ENCODE results near the gene PGAP1.

PGAP1 gene

DNA sequence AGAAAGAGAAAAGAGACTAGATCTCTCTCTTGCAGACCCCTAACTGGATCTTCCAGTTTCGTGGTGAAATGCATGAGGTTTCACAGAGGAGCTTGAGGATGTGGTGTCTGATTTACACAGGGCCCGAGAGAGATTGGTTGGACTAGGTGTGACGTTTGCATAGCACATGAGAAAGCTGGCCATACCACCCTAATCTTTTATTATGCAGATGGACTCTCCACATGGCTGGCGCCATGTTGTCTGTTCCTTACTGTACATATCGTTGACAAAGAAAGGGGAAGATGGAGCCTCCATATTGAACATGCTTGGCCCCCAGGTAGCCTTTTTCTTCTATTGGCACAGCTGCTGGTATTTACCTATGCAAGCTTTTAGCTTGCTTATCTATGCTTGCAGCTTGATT, 27.5 kb upstream of the PGAP1 start:
- Histone ChIP-seq H3K4ac (ENCODE audit: low read length) (no peak overlapping the region), H3K27me3 (ENCODE audit: control insufficient read depth in 3 of 3, insufficient read depth in 3 of 3, low read depth in 1 of 3, low read length in 3 of 3) (no peaks in the 10 kb centered on the region), H3K4me2 (ENCODE audit: insufficient read depth, low read length, poor library complexity, severe bottlenecking) (no peak overlapping the region), H4K8ac (ENCODE audit: low read depth, low read length) (no peak overlapping the region), H3K27ac (replicated peaks; ENCODE audit: low read length) (no peak overlapping the region), H3K4me3 (ENCODE audit: low read length in 2 of 2) (no peak overlapping the region), H3K4me1 (ENCODE audit: control insufficient read depth in 2 of 2, insufficient read depth in 1 of 2, low read depth in 1 of 2, low read length in 2 of 2) (peaks cover 0 to 9% of the 10 kb centered on the region in 2 donors), H3K18ac (ENCODE audit: low read length) (no peak overlapping the region), H2BK120ac (ENCODE audit: low read depth, low read length) (no peak overlapping the region), H3K79me1 (ENCODE audit: low read depth, low read length) (no peaks in the 10 kb centered on the region), H4K91ac (ENCODE audit: low read depth, low read length, poor library complexity) (no peak overlapping the region), H3K23ac (ENCODE audit: low read depth, low read length, poor library complexity) (no peak overlapping the region), H3K9me3 (replicated peaks in 1 of 2; ENCODE audit: control insufficient read depth in 2 of 2, insufficient read depth in 1 of 2, low read depth in 1 of 2, low read length in 2 of 2) (no peaks in the 10 kb centered on the region), H3K14ac (ENCODE audit: low read length) (no peak overlapping the region), H2AK5ac (ENCODE audit: low read depth, low read length) (no peak overlapping the region), H3K9ac (ENCODE audit: low read depth, low read length, poor library complexity) (no peak overlapping the region), H2AFZ (ENCODE audit: low read length) (peak overlapping the region; percentile 43), H2BK5ac (ENCODE audit: low read length) (no peak overlapping the region), H2BK15ac (ENCODE audit: low read length) (no peak overlapping the region), H3K36me3 (replicated peaks in 1 of 2; ENCODE audit: control insufficient read depth in 2 of 2, insufficient read depth in 2 of 2, low read length in 2 of 2) (no peaks in the 10 kb centered on the region), H2BK12ac (ENCODE audit: low read length) (no peak overlapping the region)
- WGBS, 2 donors (ENCODE audit: extremely low coverage in 2 of 2, insufficient read length in 2 of 2, insufficient replicate concordance in 1 of 2): no CpG with 5 or more reads among the region's 5 CpGs
- DNase-seq (ENCODE audit: low spot score): no peak

DNA sequence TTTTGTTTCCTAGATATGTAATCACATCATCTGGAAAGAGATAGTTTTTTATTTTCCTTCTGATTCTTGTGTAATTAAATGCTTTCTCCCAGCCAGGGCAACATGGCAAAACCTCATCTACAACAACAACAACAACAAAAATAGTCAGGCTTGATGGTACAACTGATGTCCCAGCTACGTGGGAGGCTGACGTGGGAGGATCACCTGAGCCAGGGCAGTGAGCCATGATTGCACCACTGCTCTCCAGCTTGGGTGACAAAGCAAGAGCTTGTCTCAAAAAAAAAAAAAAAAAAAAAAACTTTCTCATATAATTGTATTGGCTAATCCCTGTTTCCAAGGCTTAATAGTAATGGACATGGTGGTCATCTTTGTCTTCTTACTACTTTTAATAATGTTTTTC, 26.4 kb upstream of the PGAP1 start:
- H3K36me3 ChIP-seq (replicated peaks in 1 of 2; ENCODE audit: control insufficient read depth in 2 of 2, insufficient read depth in 2 of 2, low read length in 2 of 2): no peaks in the 10 kb centered on the region
- H3K4me3 ChIP-seq (ENCODE audit: low read length in 2 of 2): no peak overlapping the region
- H3K23ac ChIP-seq (ENCODE audit: low read depth, low read length, poor library complexity): no peak overlapping the region
- H4K91ac ChIP-seq (ENCODE audit: low read depth, low read length, poor library complexity): no peak overlapping the region
- no peak overlapping the region for H2BK12ac ChIP-seq (ENCODE audit: low read length)
- no peaks in the 10 kb centered on the region for H3K27me3 ChIP-seq (ENCODE audit: control insufficient read depth in 3 of 3, insufficient read depth in 3 of 3, low read depth in 1 of 3, low read length in 3 of 3)
- DNase-seq (ENCODE audit: low spot score): no peak
- H3K79me1 ChIP-seq (ENCODE audit: low read depth, low read length): no peaks in the 10 kb centered on the region
- no peak overlapping the region for H2BK15ac ChIP-seq (ENCODE audit: low read length)
- no peak overlapping the region for H2BK120ac ChIP-seq (ENCODE audit: low read depth, low read length)
- peaks cover 0 to 9% of the 10 kb centered on the region in 2 donors for H3K4me1 ChIP-seq (ENCODE audit: control insufficient read depth in 2 of 2, insufficient read depth in 1 of 2, low read depth in 1 of 2, low read length in 2 of 2)
- no peak overlapping the region for H3K9ac ChIP-seq (ENCODE audit: low read depth, low read length, poor library complexity)
- H2AFZ ChIP-seq (ENCODE audit: low read length): no peak overlapping the region
- H3K9me3 ChIP-seq (replicated peaks in 1 of 2; ENCODE audit: control insufficient read depth in 2 of 2, insufficient read depth in 1 of 2, low read depth in 1 of 2, low read length in 2 of 2): no peaks in the 10 kb centered on the region
- H3K18ac ChIP-seq (ENCODE audit: low read length): no peak overlapping the region
- no peak overlapping the region for H4K8ac ChIP-seq (ENCODE audit: low read depth, low read length)
- H3K27ac ChIP-seq (replicated peaks; ENCODE audit: low read length): no peak overlapping the region
- no CpG with 5 or more reads among the region's 2 CpGs for WGBS, 2 donors (ENCODE audit: extremely low coverage in 2 of 2, insufficient read length in 2 of 2, insufficient replicate concordance in 1 of 2)
- no peak overlapping the region for H3K4me2 ChIP-seq (ENCODE audit: insufficient read depth, low read length, poor library complexity, severe bottlenecking)
- H3K14ac ChIP-seq (ENCODE audit: low read length): no peak overlapping the region
- no peak overlapping the region for H2BK5ac ChIP-seq (ENCODE audit: low read length)
- H2AK5ac ChIP-seq (ENCODE audit: low read depth, low read length): no peak overlapping the region
- no peak overlapping the region for H3K4ac ChIP-seq (ENCODE audit: low read length)

DNA sequence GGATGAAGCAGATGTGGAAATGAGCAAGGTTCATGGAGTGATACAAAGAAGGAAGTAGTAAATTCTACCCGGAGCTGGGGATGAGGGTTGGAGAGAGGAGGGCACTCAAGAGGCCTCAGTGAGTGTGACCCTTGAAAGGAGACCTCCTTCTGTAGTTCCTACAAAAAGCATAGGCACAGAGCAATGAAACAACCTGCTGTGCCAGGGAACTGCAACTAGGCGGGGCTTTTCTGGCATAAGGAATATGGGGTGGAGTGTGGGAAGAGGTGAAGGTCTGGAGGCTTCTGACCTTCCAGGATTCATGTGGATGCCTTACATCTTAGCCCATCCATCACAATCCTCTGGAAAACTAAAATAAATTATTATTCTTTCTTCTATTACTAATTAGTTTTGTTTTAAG, 25.5 kb upstream of the PGAP1 start:
- Histone ChIP-seq H3K27me3 (ENCODE audit: control insufficient read depth in 3 of 3, insufficient read depth in 3 of 3, low read depth in 1 of 3, low read length in 3 of 3) (no peaks in the 10 kb centered on the region), H4K91ac (ENCODE audit: low read depth, low read length, poor library complexity) (no peak overlapping the region), H3K14ac (ENCODE audit: low read length) (no peak overlapping the region), H4K8ac (ENCODE audit: low read depth, low read length) (no peak overlapping the region), H3K9ac (ENCODE audit: low read depth, low read length, poor library complexity) (no peak overlapping the region), H3K79me1 (ENCODE audit: low read depth, low read length) (no peaks in the 10 kb centered on the region), H2BK15ac (ENCODE audit: low read length) (no peak overlapping the region), H3K4me1 (ENCODE audit: control insufficient read depth in 2 of 2, insufficient read depth in 1 of 2, low read depth in 1 of 2, low read length in 2 of 2) (peaks cover 0 to 9% of the 10 kb centered on the region in 2 donors), H2AK5ac (ENCODE audit: low read depth, low read length) (no peak overlapping the region), H3K4ac (ENCODE audit: low read length) (no peak overlapping the region), H2BK5ac (ENCODE audit: low read length) (no peak overlapping the region), H3K9me3 (replicated peaks in 1 of 2; ENCODE audit: control insufficient read depth in 2 of 2, insufficient read depth in 1 of 2, low read depth in 1 of 2, low read length in 2 of 2) (no peaks in the 10 kb centered on the region), H3K23ac (ENCODE audit: low read depth, low read length, poor library complexity) (no peak overlapping the region), H3K4me2 (ENCODE audit: insufficient read depth, low read length, poor library complexity, severe bottlenecking) (no peak overlapping the region), H3K18ac (ENCODE audit: low read length) (no peak overlapping the region), H3K4me3 (ENCODE audit: low read length in 2 of 2) (no peak overlapping the region), H3K27ac (replicated peaks; ENCODE audit: low read length) (no peak overlapping the region), H3K36me3 (replicated peaks in 1 of 2; ENCODE audit: control insufficient read depth in 2 of 2, insufficient read depth in 2 of 2, low read length in 2 of 2) (no peaks in the 10 kb centered on the region), H2BK120ac (ENCODE audit: low read depth, low read length) (no peak overlapping the region), H2AFZ (ENCODE audit: low read length) (peak overlapping the region; percentile 33), H2BK12ac (ENCODE audit: low read length) (no peak overlapping the region)
- WGBS, 2 donors (ENCODE audit: extremely low coverage in 2 of 2, insufficient read length in 2 of 2, insufficient replicate concordance in 1 of 2): no CpG with 5 or more reads among the region's 2 CpGs
- DNase-seq (ENCODE audit: low spot score): no peak

DNA sequence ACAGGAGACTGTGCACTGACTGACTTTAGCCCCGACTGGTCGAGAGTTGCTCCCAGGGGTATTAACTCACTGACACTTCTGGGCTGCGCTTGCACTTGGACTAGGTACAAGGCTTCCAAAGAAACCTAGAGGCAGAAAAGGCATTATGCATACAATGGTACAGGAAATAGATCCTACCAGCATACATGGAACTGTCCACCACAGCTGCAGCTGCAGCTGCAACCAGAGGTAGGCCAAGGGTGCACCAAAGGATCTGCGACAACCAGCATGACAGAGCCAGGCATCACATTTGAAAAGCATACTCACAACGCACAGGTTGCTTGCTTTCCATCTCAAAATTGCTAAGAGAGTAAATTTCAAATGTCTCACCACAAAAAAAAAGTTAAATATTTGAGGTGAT, 22.6 kb upstream of the PGAP1 start:
- no peak overlapping the region for H2BK12ac ChIP-seq (ENCODE audit: low read length)
- no CpG with 5 or more reads among the region's 5 CpGs for WGBS, 2 donors (ENCODE audit: extremely low coverage in 2 of 2, insufficient read length in 2 of 2, insufficient replicate concordance in 1 of 2)
- H3K14ac ChIP-seq (ENCODE audit: low read length): no peak overlapping the region

More for the DNA sequence above, 22.6 kb upstream of the PGAP1 start:
- Histone ChIP-seq H3K4me2 (ENCODE audit: insufficient read depth, low read length, poor library complexity, severe bottlenecking) (no peak overlapping the region), H3K23ac (ENCODE audit: low read depth, low read length, poor library complexity) (no peak overlapping the region), H3K4me3 (ENCODE audit: low read length in 2 of 2) (no peak overlapping the region), H2BK5ac (ENCODE audit: low read length) (no peak overlapping the region), H3K4ac (ENCODE audit: low read length) (no peak overlapping the region), H2BK120ac (ENCODE audit: low read depth, low read length) (no peak overlapping the region), H3K4me1 (ENCODE audit: control insufficient read depth in 2 of 2, insufficient read depth in 1 of 2, low read depth in 1 of 2, low read length in 2 of 2) (peaks cover 0 to 6% of the 10 kb centered on the region in 2 donors), H3K18ac (ENCODE audit: low read length) (no peak overlapping the region), H3K79me1 (ENCODE audit: low read depth, low read length) (no peaks in the 10 kb centered on the region), H2AK5ac (ENCODE audit: low read depth, low read length) (no peak overlapping the region), H3K27ac (replicated peaks; ENCODE audit: low read length) (no peak overlapping the region), H4K8ac (ENCODE audit: low read depth, low read length) (no peak overlapping the region), H3K9ac (ENCODE audit: low read depth, low read length, poor library complexity) (no peak overlapping the region), H2BK15ac (ENCODE audit: low read length) (peak overlapping the region; percentile 9), H4K91ac (ENCODE audit: low read depth, low read length, poor library complexity) (no peak overlapping the region), H3K9me3 (replicated peaks in 1 of 2; ENCODE audit: control insufficient read depth in 2 of 2, insufficient read depth in 1 of 2, low read depth in 1 of 2, low read length in 2 of 2) (no peaks in the 10 kb centered on the region), H3K36me3 (replicated peaks in 1 of 2; ENCODE audit: control insufficient read depth in 2 of 2, insufficient read depth in 2 of 2, low read length in 2 of 2) (no peaks in the 10 kb centered on the region), H3K27me3 (ENCODE audit: control insufficient read depth in 3 of 3, insufficient read depth in 3 of 3, low read depth in 1 of 3, low read length in 3 of 3) (no peaks in the 10 kb centered on the region), H2AFZ (ENCODE audit: low read length) (no peak overlapping the region)
- DNase-seq (ENCODE audit: low spot score): no peak
